ENCODE data around the gene CASR.

CASR gene

GRCh38 chr3:122307094-122307687 lies 123.7 kb downstream of the CASR start:
- TF ChIP-seq CTCF (IDR thresholded peaks at IDR 0.05), result no peak
- H3K36me3 ChIP-seq, result no peaks in the 10 kb centered on the region
- H3K27ac ChIP-seq, result peak overlapping the region; percentile 75

GRCh38 chr3:122307976-122308375 lies 124.5 kb downstream of the CASR start:
- Histone ChIP-seq H3K4me3 (ENCODE audit: low read depth in 1 of 2, low read length in 1 of 2) (no peak overlapping the region), H3K36me3 (no peaks in the 10 kb centered on the region), H3K4me1 (ENCODE audit: control insufficient read depth in 1 of 2, insufficient read depth in 1 of 2, low read depth in 1 of 2, low read length in 1 of 2) (peaks cover 45 to 57% of the 10 kb centered on the region in 2 experiments), H3K27ac (peak overlapping the region; percentile 75), H3K27me3 (no peaks in the 10 kb centered on the region), H3K9me3 (no peaks in the 10 kb centered on the region)
- TF ChIP-seq CTCF (IDR thresholded peaks at IDR 0.05), result no peak

More at GRCh38 chr3:122307094-122307687, 123.7 kb downstream of the CASR start:
- no peaks in the 10 kb centered on the region for H3K27me3 ChIP-seq
- no peaks in the 10 kb centered on the region for H3K9me3 ChIP-seq
- no peak overlapping the region for H3K4me3 ChIP-seq (ENCODE audit: low read depth in 1 of 2, low read length in 1 of 2)
- peaks cover 41 to 52% of the 10 kb centered on the region in 2 experiments for H3K4me1 ChIP-seq (ENCODE audit: control insufficient read depth in 1 of 2, insufficient read depth in 1 of 2, low read depth in 1 of 2, low read length in 1 of 2)

GRCh38 chr3:122310361-122310760 lies 126.9 kb downstream of the CASR start:
- Histone ChIP-seq H3K4me3 (ENCODE audit: low read depth in 1 of 2, low read length in 1 of 2) (no peak overlapping the region), H3K36me3 (no peaks in the 10 kb centered on the region), H3K27ac (peak overlapping the region; percentile 62), H3K9me3 (no peaks in the 10 kb centered on the region), H3K4me1 (ENCODE audit: control insufficient read depth in 1 of 2, insufficient read depth in 1 of 2, low read depth in 1 of 2, low read length in 1 of 2) (peaks cover 59 to 69% of the 10 kb centered on the region in 2 experiments), H3K27me3 (no peaks in the 10 kb centered on the region)
- TF ChIP-seq CTCF (IDR thresholded peaks at IDR 0.05), result no peak

GRCh38 chr3:122312826-122313225 lies 129.4 kb downstream of the CASR start:
- peak overlapping the region; percentile 66 for H3K27ac ChIP-seq
- peaks cover 49 to 50% of the 10 kb centered on the region in 2 experiments for H3K4me1 ChIP-seq (ENCODE audit: control insufficient read depth in 1 of 2, insufficient read depth in 1 of 2, low read depth in 1 of 2, low read length in 1 of 2)
- H3K4me3 ChIP-seq (ENCODE audit: low read depth in 1 of 2, low read length in 1 of 2), result no peak overlapping the region

GRCh38 chr3:122313281-122313680 lies 129.8 kb downstream of the CASR start:
- H3K27me3 ChIP-seq, result no peaks in the 10 kb centered on the region
- peak overlapping the region; percentile 66 for H3K27ac ChIP-seq
- H3K4me1 ChIP-seq (ENCODE audit: control insufficient read depth in 1 of 2, insufficient read depth in 1 of 2, low read depth in 1 of 2, low read length in 1 of 2), result peaks cover 45 to 46% of the 10 kb centered on the region in 2 experiments
- no peak overlapping the region for H3K4me3 ChIP-seq (ENCODE audit: low read depth in 1 of 2, low read length in 1 of 2)
- TF ChIP-seq CTCF (IDR thresholded peaks at IDR 0.05), result no peak
- H3K36me3 ChIP-seq, result no peaks in the 10 kb centered on the region
- H3K9me3 ChIP-seq, result no peaks in the 10 kb centered on the region

More at GRCh38 chr3:122312826-122313225, 129.4 kb downstream of the CASR start:
- Histone ChIP-seq H3K9me3 (no peaks in the 10 kb centered on the region), H3K27me3 (no peaks in the 10 kb centered on the region), H3K36me3 (no peaks in the 10 kb centered on the region)
- TF ChIP-seq CTCF (IDR thresholded peaks at IDR 0.05), result no peak
